ENCODE measurements around the gene HCFC2. TPM values are rescaled to one million over a fixed set of nuclear protein-coding genes. Genes with fewer than 3 reads are reported as not detected.

Gene HCFC2
- total and polyA plus RNA-seq, 2 of the 4 experiments (the other 2 are of a cell fraction): 12.0 to 34.2 TPM

DNA sequence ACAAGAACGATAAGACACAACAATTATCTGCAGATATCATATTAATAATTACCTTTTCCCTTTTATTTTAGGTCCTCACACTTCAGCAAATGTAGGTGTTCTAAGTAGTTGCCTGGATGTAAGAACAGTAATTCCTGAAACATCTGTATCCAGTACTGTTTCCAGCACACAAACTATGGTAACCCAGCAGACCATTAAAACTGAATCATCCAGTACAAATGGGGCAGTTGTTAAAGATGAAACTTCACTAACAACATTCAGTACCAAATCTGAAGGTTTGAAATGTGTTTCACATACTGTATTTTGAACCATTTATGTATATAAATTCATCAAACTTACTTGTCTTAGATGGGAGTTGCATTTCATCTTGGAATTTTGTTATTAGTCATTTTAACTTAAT lies 31.0 kb downstream of the HCFC2 start:
- H2AK5ac ChIP-seq (ENCODE audit: low read depth, low read length): peak overlapping the region; percentile 12; the same call in 1 of the 2 replicates
- H3K79me1 ChIP-seq (ENCODE audit: low read depth in 1 of 2, low read length in 2 of 2): peaks cover 8 to 30% of the 10 kb centered on the region in 2 experiments
- H3K23ac ChIP-seq (ENCODE audit: low read depth, low read length): no peak overlapping the region
- H4K91ac ChIP-seq (ENCODE audit: insufficient read depth, low read depth, low read length): peak overlapping the region; percentile 26; the same call in 1 of the 2 replicates
- peak overlapping the region; percentile 93 for H2BK5ac ChIP-seq (ENCODE audit: low read depth, low read length, poor library complexity, severe bottlenecking)
- peak overlapping the region; percentile 58 for H2BK120ac ChIP-seq (ENCODE audit: low read depth, low read length)
- peak overlapping the region; percentile 30 for H3K14ac ChIP-seq (replicated peaks; ENCODE audit: low read depth, low read length)
- H3K27ac ChIP-seq (ENCODE audit: insufficient read depth, low read length): peak overlapping the region; percentile 2; the same call in 1 of the 2 replicates
- intact Hi-C loops (cut with micrococcal nuclease): no loop called here
- dilution Hi-C loops (cut with HindIII; ENCODE audit: low sequenced_read_pairs, unreplicated experiment): no loop called here
- CTCF ChIA-PET: no interaction called here
- TF ChIP-seq RFX5 (IDR thresholded peaks at IDR 0.05; ENCODE audit: low read depth, low read length) (no peak), MXI1 (IDR thresholded peaks at IDR 0.05; ENCODE audit: borderline replicate concordance, low read depth, low read length) (no peak), BHLHE40 (IDR thresholded peaks at IDR 0.05; ENCODE audit: low read depth, low read length) (no peak), CHD1 (IDR thresholded peaks at IDR 0.05; ENCODE audit: low read depth, low read length) (no peak), MAFK (IDR thresholded peaks at IDR 0.05; ENCODE audit: low read depth, low read length) (no peak), RCOR1 (IDR thresholded peaks at IDR 0.05; ENCODE audit: insufficient replicate concordance, low read length) (no peak)
- TF ChIP-seq, protein P1, sequence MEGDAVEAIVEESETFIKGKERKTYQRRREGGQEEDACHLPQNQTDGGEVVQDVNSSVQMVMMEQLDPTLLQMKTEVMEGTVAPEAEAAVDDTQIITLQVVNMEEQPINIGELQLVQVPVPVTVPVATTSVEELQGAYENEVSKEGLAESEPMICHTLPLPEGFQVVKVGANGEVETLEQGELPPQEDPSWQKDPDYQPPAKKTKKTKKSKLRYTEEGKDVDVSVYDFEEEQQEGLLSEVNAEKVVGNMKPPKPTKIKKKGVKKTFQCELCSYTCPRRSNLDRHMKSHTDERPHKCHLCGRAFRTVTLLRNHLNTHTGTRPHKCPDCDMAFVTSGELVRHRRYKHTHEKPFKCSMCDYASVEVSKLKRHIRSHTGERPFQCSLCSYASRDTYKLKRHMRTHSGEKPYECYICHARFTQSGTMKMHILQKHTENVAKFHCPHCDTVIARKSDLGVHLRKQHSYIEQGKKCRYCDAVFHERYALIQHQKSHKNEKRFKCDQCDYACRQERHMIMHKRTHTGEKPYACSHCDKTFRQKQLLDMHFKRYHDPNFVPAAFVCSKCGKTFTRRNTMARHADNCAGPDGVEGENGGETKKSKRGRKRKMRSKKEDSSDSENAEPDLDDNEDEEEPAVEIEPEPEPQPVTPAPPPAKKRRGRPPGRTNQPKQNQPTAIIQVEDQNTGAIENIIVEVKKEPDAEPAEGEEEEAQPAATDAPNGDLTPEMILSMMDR (conservative IDR thresholded peaks at IDR 0.05; ENCODE audit: low read depth, low read length): no peak
- TF ChIP-seq, protein P2, sequence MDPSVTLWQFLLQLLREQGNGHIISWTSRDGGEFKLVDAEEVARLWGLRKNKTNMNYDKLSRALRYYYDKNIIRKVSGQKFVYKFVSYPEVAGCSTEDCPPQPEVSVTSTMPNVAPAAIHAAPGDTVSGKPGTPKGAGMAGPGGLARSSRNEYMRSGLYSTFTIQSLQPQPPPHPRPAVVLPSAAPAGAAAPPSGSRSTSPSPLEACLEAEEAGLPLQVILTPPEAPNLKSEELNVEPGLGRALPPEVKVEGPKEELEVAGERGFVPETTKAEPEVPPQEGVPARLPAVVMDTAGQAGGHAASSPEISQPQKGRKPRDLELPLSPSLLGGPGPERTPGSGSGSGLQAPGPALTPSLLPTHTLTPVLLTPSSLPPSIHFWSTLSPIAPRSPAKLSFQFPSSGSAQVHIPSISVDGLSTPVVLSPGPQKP (IDR thresholded peaks at IDR 0.05; ENCODE audit: borderline replicate concordance, low read depth, low read length): no peak
- peaks cover 13% of the 10 kb centered on the region for H3K4me1 ChIP-seq (ENCODE audit: control insufficient read depth, insufficient read depth, low read length)
- peak overlapping the region; percentile 27 for H2BK20ac ChIP-seq (ENCODE audit: low read depth, low read length)
- peak overlapping the region; percentile 72 for H3K18ac ChIP-seq (ENCODE audit: low read depth, low read length)
- H3K4me2 ChIP-seq (ENCODE audit: low read depth, low read length): peak overlapping the region; percentile 40; the same call in 1 of the 2 replicates
- DNase-seq (peak; percentile 53), ATAC-seq (ENCODE audit: low read depth) (no peak)
- WGBS, 2 experiments (ENCODE audit: extremely low coverage in 2 of 2, insufficient read length in 1 of 2): no CpG with 5 or more reads among the region's 1 CpG
- peak overlapping the region; percentile 5; the same call in 1 of the 2 replicates for H3K4ac ChIP-seq (ENCODE audit: low read depth, low read length)
- in situ Hi-C loops (cut with MboI; ENCODE audit: low sequenced_read_pairs): no loop called here
- peak overlapping the region; percentile 73; the same call in 1 of the 2 replicates for H4K5ac ChIP-seq (ENCODE audit: low read depth, low read length)
- no peak overlapping the region for H3K9ac ChIP-seq (ENCODE audit: low read depth, low read length)
- no peaks in the 10 kb centered on the region for H3K9me3 ChIP-seq (ENCODE audit: control insufficient read depth, insufficient read depth, low read length)
- H4K8ac ChIP-seq (ENCODE audit: low read depth in 2 of 2, low read length in 2 of 2): peak overlapping the region in 1 of 2 experiments; percentile 7; a peak in 2 of 4 replicates
- H3K56ac ChIP-seq (ENCODE audit: extremely low read depth, insufficient read depth, low read length): no peak overlapping the region
- H3K9me1 ChIP-seq (ENCODE audit: insufficient read depth, low read length): peaks cover 9% of the 10 kb centered on the region
- no peak overlapping the region for H3K4me3 ChIP-seq (ENCODE audit: insufficient read depth, low read depth, low read length)
- no peaks in the 10 kb centered on the region for H3K27me3 ChIP-seq (ENCODE audit: control insufficient read depth, insufficient read depth, low read length)
- no peak overlapping the region for H2BK15ac ChIP-seq (ENCODE audit: low read depth, low read length)
- no peak overlapping the region for H2AFZ ChIP-seq (replicated peaks; ENCODE audit: low read length, poor library complexity)
- BruUV-seq (replicated peaks): no TSS peak
- H3K36me3 ChIP-seq (ENCODE audit: control insufficient read depth, insufficient read depth, low read length): peaks cover 21% of the 10 kb centered on the region
- no peaks in the 10 kb centered on the region for H4K20me1 ChIP-seq (ENCODE audit: insufficient read depth, low read length)
- POLR2A ChIA-PET (ENCODE audit: unreplicated experiment): interaction anchor here (0.6 kb wide), 1 partner anchor 165 kb away, joined by 3 read pairs; the partner anchor contains the start of gene HSP90B1
- H2AK9ac ChIP-seq (replicated peaks; ENCODE audit: low read depth, low read length, poor library complexity): no peak overlapping the region

All from IMR-90 (cell line).